ENCODE results near the gene FRAS1. TPM values are rescaled to one million over a fixed set of nuclear protein-coding genes. Genes with fewer than 3 reads are reported as not detected.

FRAS1 gene
- total RNA-seq, 2 experiments from 2014 or later: not detected

DNA sequence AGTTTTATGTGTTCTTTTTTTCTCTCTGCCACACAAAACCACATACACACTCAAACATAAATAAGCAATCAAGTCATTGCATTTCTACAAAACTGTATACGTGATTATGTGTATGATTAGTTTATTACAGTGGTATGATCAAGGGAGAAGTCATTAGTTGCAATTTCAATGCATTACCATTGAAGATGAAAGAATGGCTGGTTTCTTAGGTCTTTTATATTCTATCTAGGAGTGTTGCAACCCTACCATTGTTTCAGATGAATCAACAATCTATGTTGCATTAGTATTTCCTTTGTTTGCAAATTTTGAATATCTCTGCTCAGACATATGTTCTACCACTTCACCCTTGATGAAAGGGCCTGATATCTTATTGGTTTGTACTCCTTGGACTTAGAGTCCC lies 501.3 kb downstream of the FRAS1 start:
- Mint-ChIP-seq H3K27ac (no peak overlapping the region), H3K9me3 (no peaks in the 10 kb centered on the region), H3K4me1 (ENCODE audit: low read depth) (no peaks in the 10 kb centered on the region), H3K4me3 (no peak overlapping the region), H3K27me3 (peaks cover 23% of the 10 kb centered on the region), H3K36me3 (ENCODE audit: low read depth) (no peaks in the 10 kb centered on the region)
- Histone ChIP-seq H3K4me3 (ENCODE audit: low read length) (no peak overlapping the region), H3K4me1 (ENCODE audit: insufficient read depth, low read length) (no peaks in the 10 kb centered on the region), H3K36me3 (ENCODE audit: insufficient read depth, low read length) (no peaks in the 10 kb centered on the region), H3K27ac (ENCODE audit: low read depth in 1 of 2, low read length in 2 of 2) (no peak overlapping the region), H3K9me3 (ENCODE audit: control insufficient read depth in 1 of 2, insufficient read depth in 1 of 2, low read length in 2 of 2) (no peaks in the 10 kb centered on the region), H3K27me3 (ENCODE audit: control insufficient read depth in 1 of 2, insufficient read depth in 2 of 2, low read length in 2 of 2) (peaks cover 5 to 7% of the 10 kb centered on the region in 2 experiments)
- TF ChIP-seq, protein P1, sequence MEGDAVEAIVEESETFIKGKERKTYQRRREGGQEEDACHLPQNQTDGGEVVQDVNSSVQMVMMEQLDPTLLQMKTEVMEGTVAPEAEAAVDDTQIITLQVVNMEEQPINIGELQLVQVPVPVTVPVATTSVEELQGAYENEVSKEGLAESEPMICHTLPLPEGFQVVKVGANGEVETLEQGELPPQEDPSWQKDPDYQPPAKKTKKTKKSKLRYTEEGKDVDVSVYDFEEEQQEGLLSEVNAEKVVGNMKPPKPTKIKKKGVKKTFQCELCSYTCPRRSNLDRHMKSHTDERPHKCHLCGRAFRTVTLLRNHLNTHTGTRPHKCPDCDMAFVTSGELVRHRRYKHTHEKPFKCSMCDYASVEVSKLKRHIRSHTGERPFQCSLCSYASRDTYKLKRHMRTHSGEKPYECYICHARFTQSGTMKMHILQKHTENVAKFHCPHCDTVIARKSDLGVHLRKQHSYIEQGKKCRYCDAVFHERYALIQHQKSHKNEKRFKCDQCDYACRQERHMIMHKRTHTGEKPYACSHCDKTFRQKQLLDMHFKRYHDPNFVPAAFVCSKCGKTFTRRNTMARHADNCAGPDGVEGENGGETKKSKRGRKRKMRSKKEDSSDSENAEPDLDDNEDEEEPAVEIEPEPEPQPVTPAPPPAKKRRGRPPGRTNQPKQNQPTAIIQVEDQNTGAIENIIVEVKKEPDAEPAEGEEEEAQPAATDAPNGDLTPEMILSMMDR (IDR thresholded peaks at IDR 0.05): no peak
- CTCF ChIA-PET: no interaction called here
- intact Hi-C loops (cut with DNase I, micrococcal nuclease): no loop called here
- POLR2A ChIA-PET: no interaction called here
- ATAC-seq (ENCODE audit: poor library complexity) (no peak), DNase-seq (no peak)

DNA sequence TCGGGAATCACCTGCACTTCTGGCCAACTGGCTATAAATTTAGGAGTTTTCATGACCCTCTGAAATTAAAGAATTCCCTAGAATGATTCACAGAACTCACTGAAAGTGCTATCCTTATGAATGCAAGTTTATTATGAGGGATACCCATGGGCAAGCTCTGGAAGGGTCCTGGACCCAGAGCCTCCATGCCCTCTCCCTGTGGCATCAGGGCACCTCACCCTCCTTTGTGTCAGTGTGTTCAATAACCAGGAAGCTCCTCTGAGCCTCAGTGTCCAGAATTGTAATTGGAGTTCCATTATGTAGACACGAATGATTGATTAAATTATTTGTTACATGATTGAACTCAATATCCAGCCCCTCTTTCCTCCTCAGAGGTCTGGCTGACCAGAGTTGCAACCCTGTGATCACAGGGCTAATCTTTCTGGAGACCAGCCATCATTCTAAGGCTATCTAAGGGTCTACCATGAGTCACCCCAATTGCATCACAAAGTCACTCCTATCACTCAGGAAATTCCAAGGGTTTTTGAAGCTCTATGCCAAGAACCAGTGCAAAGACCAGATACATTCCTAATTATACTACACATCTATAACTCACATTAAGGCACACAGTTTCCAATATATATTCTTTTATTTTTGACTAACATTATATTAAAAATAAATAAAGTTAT lies 503.3 kb downstream of the FRAS1 start:
- no peaks in the 10 kb centered on the region for H3K4me1 Mint-ChIP-seq (ENCODE audit: low read depth)
- no peak overlapping the region for H3K27ac Mint-ChIP-seq
- no peaks in the 10 kb centered on the region for H3K9me3 ChIP-seq (ENCODE audit: control insufficient read depth in 1 of 2, insufficient read depth in 1 of 2, low read length in 2 of 2)
- no peak for ATAC-seq (ENCODE audit: poor library complexity)
- H3K27me3 Mint-ChIP-seq: peaks cover 4% of the 10 kb centered on the region
- POLR2A ChIA-PET: no interaction called here
- DNase-seq: no peak
- TF ChIP-seq, protein P1 (IDR thresholded peaks at IDR 0.05): no peak
- H3K36me3 Mint-ChIP-seq (ENCODE audit: low read depth): no peaks in the 10 kb centered on the region
- no peak overlapping the region for H3K4me3 Mint-ChIP-seq
- CTCF ChIA-PET: no interaction called here
- H3K36me3 ChIP-seq (ENCODE audit: insufficient read depth, low read length): no peaks in the 10 kb centered on the region
- H3K27me3 ChIP-seq (ENCODE audit: control insufficient read depth in 1 of 2, insufficient read depth in 2 of 2, low read length in 2 of 2): peaks cover 0 to 5% of the 10 kb centered on the region in 2 experiments
- no peaks in the 10 kb centered on the region for H3K9me3 Mint-ChIP-seq
- intact Hi-C loops (cut with DNase I, micrococcal nuclease): no loop called here
- no peak overlapping the region for H3K27ac ChIP-seq (ENCODE audit: low read depth in 1 of 2, low read length in 2 of 2)
- no peak overlapping the region for H3K4me3 ChIP-seq (ENCODE audit: low read length)
- H3K4me1 ChIP-seq (ENCODE audit: insufficient read depth, low read length): no peaks in the 10 kb centered on the region

DNA sequence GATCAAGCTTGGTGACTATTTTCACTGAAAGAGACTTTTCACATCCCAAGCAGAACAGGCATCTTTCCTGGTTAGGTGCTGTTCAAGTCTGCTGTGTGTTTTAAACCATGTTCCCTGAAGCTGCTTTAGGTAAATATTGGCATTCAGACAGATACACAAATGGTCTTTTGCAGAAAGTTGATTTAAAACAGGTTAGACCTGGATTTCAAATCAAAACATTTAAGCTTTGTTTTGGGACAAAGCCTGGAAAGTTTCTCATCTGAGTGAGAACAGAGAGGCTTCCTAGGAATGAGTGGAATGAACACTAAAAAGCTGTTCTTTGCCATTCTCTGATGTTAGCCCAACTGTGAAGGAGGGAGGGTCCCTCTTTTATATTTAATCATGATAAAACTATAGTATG lies 504.6 kb downstream of the FRAS1 start:
- peaks cover 0 to 5% of the 10 kb centered on the region in 2 experiments for H3K27me3 ChIP-seq (ENCODE audit: control insufficient read depth in 1 of 2, insufficient read depth in 2 of 2, low read length in 2 of 2)

More for the DNA sequence above, 504.6 kb downstream of the FRAS1 start:
- no peak overlapping the region for H3K27ac Mint-ChIP-seq
- CTCF ChIA-PET: no interaction called here
- Histone ChIP-seq H3K36me3 (ENCODE audit: insufficient read depth, low read length) (no peaks in the 10 kb centered on the region), H3K4me1 (ENCODE audit: insufficient read depth, low read length) (no peaks in the 10 kb centered on the region), H3K9me3 (ENCODE audit: control insufficient read depth in 1 of 2, insufficient read depth in 1 of 2, low read length in 2 of 2) (no peaks in the 10 kb centered on the region), H3K27ac (ENCODE audit: low read depth in 1 of 2, low read length in 2 of 2) (no peak overlapping the region), H3K4me3 (ENCODE audit: low read length) (no peak overlapping the region)
- no peaks in the 10 kb centered on the region for H3K9me3 Mint-ChIP-seq
- ATAC-seq (ENCODE audit: poor library complexity) (no peak), DNase-seq (no peak)
- no peak overlapping the region for H3K4me3 Mint-ChIP-seq
- POLR2A ChIA-PET: no interaction called here
- intact Hi-C loops (cut with DNase I, micrococcal nuclease): no loop called here
- no peaks in the 10 kb centered on the region for H3K27me3 Mint-ChIP-seq
- TF ChIP-seq, protein P1 (IDR thresholded peaks at IDR 0.05): no peak
- H3K36me3 Mint-ChIP-seq (ENCODE audit: low read depth): no peaks in the 10 kb centered on the region
- no peaks in the 10 kb centered on the region for H3K4me1 Mint-ChIP-seq (ENCODE audit: low read depth)

Data from CD4-positive, alpha-beta T cell (primary cell).